ENCODE measurements around the gene AFAP1L2.

AFAP1L2 gene

GRCh38 chr10:114332301-114333192, 71.8 kb downstream of the AFAP1L2 start:
- DNase-seq: no peak
- Mint-ChIP-seq H3K4me3 (no peak overlapping the region), H3K27ac (no peak overlapping the region), H3K9me3 (no peaks in the 10 kb centered on the region), H3K27me3 (no peaks in the 10 kb centered on the region), H3K4me1 (ENCODE audit: low read depth) (peaks cover 9% of the 10 kb centered on the region), H3K36me3 (ENCODE audit: low read depth) (no peaks in the 10 kb centered on the region)

- Mint-ChIP-seq H3K36me3 (ENCODE audit: low read depth) (no peaks in the 10 kb centered on the region), H3K4me3 (no peak overlapping the region), H3K27me3 (no peaks in the 10 kb centered on the region), H3K9me3 (no peaks in the 10 kb centered on the region), H3K4me1 (ENCODE audit: low read depth) (no peaks in the 10 kb centered on the region), H3K27ac (no peak overlapping the region)
- no peak for DNase-seq
Observed at GRCh38 chr10:114329634-114330365, 74.5 kb downstream of the AFAP1L2 start.

DNA sequence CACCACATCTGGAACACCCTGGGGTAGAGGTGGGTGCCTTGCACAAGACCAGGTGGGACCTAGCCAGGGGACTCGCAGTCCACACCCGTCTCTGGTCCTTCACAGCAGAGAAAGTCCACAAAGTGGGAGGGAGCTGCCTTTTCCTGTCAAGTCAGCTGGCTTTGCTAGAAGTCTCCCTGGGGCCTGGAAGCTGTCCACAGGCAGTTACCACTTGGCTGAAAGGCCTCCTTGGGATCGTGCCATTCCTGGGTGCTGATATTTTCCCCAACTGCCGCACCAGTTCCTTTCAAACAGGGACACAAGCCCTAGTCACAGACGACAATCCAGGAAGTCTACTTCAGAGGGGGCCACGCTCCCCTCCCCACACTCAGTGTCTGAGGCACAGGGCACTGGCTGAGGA, 75.4 kb downstream of the AFAP1L2 start:
- no peak for DNase-seq
- Mint-ChIP-seq H3K4me3 (no peak overlapping the region), H3K27me3 (no peaks in the 10 kb centered on the region), H3K36me3 (ENCODE audit: low read depth) (no peaks in the 10 kb centered on the region), H3K27ac (no peak overlapping the region), H3K4me1 (ENCODE audit: low read depth) (no peaks in the 10 kb centered on the region), H3K9me3 (no peaks in the 10 kb centered on the region)

- DNase-seq: no peak
- Mint-ChIP-seq H3K36me3 (ENCODE audit: low read depth) (no peaks in the 10 kb centered on the region), H3K27me3 (no peaks in the 10 kb centered on the region), H3K27ac (no peak overlapping the region), H3K4me3 (no peak overlapping the region), H3K9me3 (no peaks in the 10 kb centered on the region), H3K4me1 (ENCODE audit: low read depth) (no peaks in the 10 kb centered on the region)
Observed at GRCh38 chr10:114328441-114328812, 75.9 kb downstream of the AFAP1L2 start.

DNA sequence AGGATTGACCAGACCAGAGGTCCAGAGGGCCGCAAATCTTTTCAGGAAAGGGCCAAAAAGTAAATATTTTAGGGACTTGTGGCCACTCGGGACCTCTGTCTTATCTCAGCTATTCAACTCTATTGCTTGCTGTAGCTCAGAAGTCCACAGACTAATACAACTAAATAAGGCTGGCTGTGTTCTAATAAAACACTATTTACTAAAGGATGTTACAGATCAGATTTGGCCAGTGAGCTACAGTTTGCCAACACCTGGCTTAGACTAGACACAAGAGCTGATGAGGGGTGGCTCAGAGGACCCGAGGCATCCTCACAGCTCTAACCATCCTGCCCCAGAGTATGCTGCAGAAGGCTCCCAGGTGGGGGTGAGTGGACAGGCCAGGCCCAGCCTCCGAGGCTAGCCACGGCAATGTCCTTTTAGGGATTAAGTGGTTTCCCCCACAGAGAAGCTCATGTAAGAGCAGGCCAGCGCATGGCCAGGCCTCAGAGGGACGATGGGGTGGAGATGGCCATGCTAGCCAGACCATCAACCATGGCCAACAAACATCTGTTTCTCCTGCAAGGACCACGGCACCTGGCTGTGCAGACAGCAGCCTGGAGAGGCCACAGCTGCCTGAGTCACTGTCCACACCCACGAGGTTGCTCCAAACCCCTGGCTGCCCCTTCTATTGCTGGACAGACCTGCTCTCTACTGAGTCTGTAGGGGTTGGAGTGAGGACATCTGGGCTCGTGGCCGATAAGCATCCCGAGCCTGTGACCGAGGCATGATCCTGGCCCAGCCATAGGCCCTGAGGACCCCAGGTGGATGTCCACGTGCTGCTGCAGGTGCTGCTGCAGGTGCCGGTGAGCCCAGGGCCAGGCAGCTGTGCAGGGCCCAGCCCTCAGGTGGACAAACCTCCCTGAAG, 76.5 kb downstream of the AFAP1L2 start:
- no peak for DNase-seq
- Mint-ChIP-seq H3K4me1 (ENCODE audit: low read depth) (no peaks in the 10 kb centered on the region), H3K27me3 (no peaks in the 10 kb centered on the region), H3K9me3 (no peaks in the 10 kb centered on the region), H3K4me3 (no peak overlapping the region), H3K27ac (no peak overlapping the region), H3K36me3 (ENCODE audit: low read depth) (no peaks in the 10 kb centered on the region)

DNA sequence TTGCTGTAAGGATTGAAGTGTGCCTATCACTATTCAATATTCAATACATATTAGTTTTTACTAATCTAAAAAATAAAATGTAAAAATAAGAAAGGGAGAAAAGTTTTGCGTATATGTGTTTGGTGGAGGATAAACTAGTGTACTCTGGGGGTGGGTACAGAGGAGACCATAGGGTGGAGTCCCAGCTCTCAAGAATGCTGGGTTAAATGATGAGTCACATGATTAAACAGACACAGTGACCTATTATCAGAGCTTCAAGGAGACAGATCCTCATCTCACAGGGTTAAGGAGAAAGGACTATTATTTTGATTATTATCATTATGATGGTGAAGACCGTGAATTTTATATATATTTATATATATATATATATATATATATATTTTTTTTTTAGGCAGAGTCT, 77.5 kb downstream of the AFAP1L2 start:
- Mint-ChIP-seq H3K4me1 (ENCODE audit: low read depth) (no peaks in the 10 kb centered on the region), H3K9me3 (no peaks in the 10 kb centered on the region), H3K4me3 (no peak overlapping the region), H3K27ac (no peak overlapping the region), H3K27me3 (no peaks in the 10 kb centered on the region), H3K36me3 (ENCODE audit: low read depth) (no peaks in the 10 kb centered on the region)
- DNase-seq: no peak

DNA sequence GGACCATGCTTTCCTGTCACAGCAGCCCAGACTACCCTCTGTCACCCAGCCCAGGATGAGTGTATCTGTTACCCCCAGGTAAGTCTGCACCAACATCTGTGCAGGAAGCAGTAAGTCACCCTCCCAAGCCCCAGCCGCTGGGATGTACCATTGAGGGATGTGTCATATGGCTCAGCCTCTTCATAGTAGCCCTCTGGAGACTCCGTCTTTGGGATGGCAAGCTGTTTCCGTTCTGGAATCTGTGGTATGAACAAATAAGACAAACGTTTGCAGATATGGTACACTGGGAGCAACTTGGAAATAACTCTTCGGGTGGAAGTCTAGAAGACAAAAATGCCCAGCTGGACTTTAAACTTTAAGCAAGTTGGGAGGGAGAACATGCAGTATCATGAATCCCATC, 81.3 kb downstream of the AFAP1L2 start:
- Mint-ChIP-seq H3K4me3 (no peak overlapping the region), H3K27me3 (no peaks in the 10 kb centered on the region), H3K4me1 (ENCODE audit: low read depth) (no peaks in the 10 kb centered on the region), H3K36me3 (ENCODE audit: low read depth) (no peaks in the 10 kb centered on the region), H3K27ac (no peak overlapping the region), H3K9me3 (no peaks in the 10 kb centered on the region)
- no peak for DNase-seq

DNA sequence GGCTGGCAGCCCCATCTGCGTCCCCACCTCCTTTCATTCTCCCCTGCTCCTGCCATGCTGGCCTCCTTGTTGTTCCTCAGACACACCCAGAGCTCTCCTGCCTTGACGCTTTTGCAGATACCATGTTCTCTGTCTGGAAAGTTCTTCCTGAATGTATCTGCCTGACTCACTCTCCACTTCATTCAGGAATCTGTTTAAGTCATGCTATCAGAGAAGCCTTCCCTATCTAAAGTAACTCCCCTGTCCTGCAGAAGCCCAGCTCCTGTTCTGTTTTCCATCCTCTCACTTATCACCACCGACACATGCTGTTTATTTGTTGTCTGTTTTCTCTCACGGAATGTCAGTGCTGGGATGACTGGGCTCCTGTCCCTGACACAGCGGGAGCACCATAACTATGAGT, 82.0 kb downstream of the AFAP1L2 start:
- Mint-ChIP-seq H3K36me3 (ENCODE audit: low read depth) (no peaks in the 10 kb centered on the region), H3K9me3 (no peaks in the 10 kb centered on the region)
- no peak for DNase-seq

GRCh38 chr10:114320249-114321116, 83.8 kb downstream of the AFAP1L2 start:
- H3K27me3 Mint-ChIP-seq: no peaks in the 10 kb centered on the region
- H3K36me3 Mint-ChIP-seq (ENCODE audit: low read depth): no peaks in the 10 kb centered on the region
- H3K9me3 Mint-ChIP-seq: no peaks in the 10 kb centered on the region
- H3K4me3 Mint-ChIP-seq: no peak overlapping the region
- no peaks in the 10 kb centered on the region for H3K4me1 Mint-ChIP-seq (ENCODE audit: low read depth)
- H3K27ac Mint-ChIP-seq: no peak overlapping the region
- no peak for DNase-seq

More for the DNA sequence above, 82.0 kb downstream of the AFAP1L2 start:
- H3K4me3 Mint-ChIP-seq: no peak overlapping the region
- H3K4me1 Mint-ChIP-seq (ENCODE audit: low read depth): no peaks in the 10 kb centered on the region
- H3K27me3 Mint-ChIP-seq: no peaks in the 10 kb centered on the region
- H3K27ac Mint-ChIP-seq: no peak overlapping the region

DNA sequence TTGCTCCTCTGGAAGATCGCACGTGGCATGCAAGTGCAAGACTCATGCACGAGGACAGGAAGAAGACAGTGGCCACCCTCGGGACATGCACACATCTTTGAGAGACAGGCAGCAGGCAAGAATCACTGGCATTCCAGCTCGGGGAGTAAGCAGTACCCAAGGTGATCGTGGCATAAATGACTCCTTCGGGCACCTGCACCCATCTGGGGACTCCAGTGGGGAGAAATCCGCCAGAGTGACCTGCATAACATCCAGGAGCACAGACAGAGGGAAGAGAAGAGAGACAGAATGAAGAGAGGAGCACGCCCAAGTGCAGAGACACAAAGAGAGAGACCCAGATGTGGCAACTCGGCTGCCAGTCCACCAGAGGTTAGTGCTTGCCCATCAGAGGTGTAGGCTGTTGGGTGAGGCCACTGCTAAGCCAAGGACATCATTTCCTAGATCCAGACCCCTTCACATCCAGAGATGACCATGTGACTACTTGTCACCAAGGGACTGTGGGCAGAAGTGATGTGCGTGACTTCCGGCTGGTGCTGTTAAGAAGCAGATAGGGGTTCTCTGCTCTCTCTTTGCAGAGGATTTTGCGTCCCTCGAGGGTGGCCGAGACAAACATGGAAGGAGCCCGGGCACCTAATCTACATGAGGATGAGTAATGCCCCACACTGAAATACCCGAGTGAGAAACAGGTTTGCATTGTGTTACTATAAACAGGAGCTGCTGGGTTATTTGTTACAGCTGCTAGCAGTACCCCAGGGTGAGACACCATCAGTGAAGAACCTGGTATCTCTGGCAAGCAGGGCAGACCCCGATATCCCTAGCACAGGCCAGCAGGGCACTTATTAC, 84.7 kb downstream of the AFAP1L2 start:
- no peaks in the 10 kb centered on the region for H3K27me3 Mint-ChIP-seq
- no peak overlapping the region for H3K27ac Mint-ChIP-seq
- H3K4me3 Mint-ChIP-seq: no peak overlapping the region
- H3K9me3 Mint-ChIP-seq: no peaks in the 10 kb centered on the region
- H3K36me3 Mint-ChIP-seq (ENCODE audit: low read depth): no peaks in the 10 kb centered on the region
- no peak for DNase-seq
- H3K4me1 Mint-ChIP-seq (ENCODE audit: low read depth): no peaks in the 10 kb centered on the region

GRCh38 chr10:114316744-114317143, 87.6 kb downstream of the AFAP1L2 start:
- no peaks in the 10 kb centered on the region for H3K36me3 Mint-ChIP-seq (ENCODE audit: low read depth)
- DNase-seq: no peak
- H3K27ac Mint-ChIP-seq: no peak overlapping the region
- no peaks in the 10 kb centered on the region for H3K9me3 Mint-ChIP-seq
- H3K4me3 Mint-ChIP-seq: no peak overlapping the region
- H3K27me3 Mint-ChIP-seq: no peaks in the 10 kb centered on the region
- H3K4me1 Mint-ChIP-seq (ENCODE audit: low read depth): no peaks in the 10 kb centered on the region

DNA sequence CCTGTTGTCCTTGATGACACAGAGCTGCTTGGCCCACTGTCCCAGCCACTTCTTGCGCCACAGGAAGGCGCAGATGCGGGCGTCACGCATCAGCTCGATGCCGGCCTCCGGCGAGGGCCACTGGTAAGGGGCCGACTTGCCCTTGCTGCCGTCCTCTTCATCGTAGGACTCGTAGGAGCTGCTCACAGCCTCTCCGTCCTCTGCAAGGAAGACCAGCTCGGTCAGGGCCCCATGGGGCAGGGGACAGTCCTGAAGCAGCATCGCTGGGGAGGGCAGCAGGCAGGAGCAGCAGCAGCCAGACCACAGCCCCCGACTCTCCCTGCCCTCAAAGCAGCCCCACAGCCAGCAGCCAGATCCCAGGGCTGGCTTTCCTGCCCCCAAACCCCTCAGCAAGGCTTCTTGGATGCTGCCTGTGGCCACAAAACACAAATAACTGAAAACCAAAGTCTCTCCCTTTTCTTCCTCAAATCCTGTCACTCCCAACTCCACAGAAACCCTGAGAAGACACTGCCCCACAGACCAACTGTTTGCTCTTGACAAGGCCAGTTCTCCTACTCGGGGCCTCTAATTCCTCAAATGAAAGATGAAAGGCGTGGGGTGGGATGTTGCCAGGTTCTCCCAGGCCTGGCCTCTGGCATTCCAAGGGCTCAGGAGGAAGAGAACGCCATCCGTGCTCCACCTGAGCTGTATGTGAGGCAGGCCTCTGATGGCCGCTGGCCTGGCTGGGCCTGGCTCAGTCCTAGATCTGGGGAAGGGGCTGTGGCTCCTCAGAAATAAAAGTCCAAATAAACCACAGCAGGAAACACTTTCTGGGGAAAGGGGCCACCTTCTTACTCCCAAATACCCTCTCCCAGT, 88.5 kb downstream of the AFAP1L2 start:
- Mint-ChIP-seq H3K27me3 (no peaks in the 10 kb centered on the region), H3K36me3 (ENCODE audit: low read depth) (no peaks in the 10 kb centered on the region), H3K27ac (no peak overlapping the region), H3K4me3 (no peak overlapping the region), H3K4me1 (ENCODE audit: low read depth) (no peaks in the 10 kb centered on the region), H3K9me3 (no peaks in the 10 kb centered on the region)
- DNase-seq: no peak

Data from activated T-cell treated with anti-CD3 and anti-CD28 coated beads, Interleukin-2, amount 50 U/mL, for 24 hours (primary cell).